ENCODE results near the gene ASB5.
"Not testable (repeated sequence)": the region's sequence is repeated elsewhere in the genome, so short reads cannot be mapped to it uniquely, and the experiment has no call there.

Gene ASB5

GRCh38 chr4:176212351-176212750 is 56.7 kb downstream of the ASB5 start:
- not testable (repeated sequence) for H3K27ac ChIP-seq (ENCODE audit: low read length); H3K9me3 ChIP-seq (ENCODE audit: control insufficient read depth in 1 of 2, low read length in 2 of 2)

DNA sequence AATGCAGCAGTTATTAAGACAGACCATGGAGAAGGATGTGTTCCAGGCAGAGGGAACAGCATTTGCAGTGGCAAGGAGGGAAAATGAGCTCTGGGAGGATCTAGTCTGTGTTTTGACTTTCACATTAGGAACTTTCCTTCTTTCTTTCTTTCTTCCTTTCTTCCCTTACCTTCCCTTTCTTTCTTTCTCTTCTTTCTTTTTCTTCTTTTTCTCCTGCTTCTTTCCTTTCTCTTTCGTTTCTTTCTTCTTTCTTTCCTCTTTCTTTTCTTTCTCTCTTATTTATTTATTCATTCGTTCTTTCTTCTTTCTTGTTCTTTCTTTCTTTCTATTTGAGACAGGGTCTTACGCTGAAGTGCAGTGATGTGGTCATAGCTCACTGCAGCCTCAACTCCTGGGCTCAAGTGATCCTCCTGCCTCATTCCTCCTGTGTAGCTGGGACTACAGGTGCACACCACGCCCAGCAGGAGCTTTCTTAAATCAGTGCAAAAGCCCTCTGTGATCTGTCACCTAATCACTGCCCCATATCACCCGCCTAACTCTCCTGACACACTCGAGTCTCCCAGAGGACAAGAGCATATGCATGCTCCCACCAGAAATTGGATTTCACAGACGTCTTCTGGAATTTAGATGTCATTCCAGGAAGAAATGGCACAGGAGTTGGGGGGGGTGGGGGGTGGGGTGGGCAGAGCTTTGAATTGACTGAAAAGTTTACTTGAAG is 58.3 kb downstream of the ASB5 start:
- no peak overlapping the region for H3K27ac ChIP-seq (ENCODE audit: low read length)
- H3K27me3 ChIP-seq (ENCODE audit: low read depth, low read length), result no peaks in the 10 kb centered on the region
- H3K36me3 ChIP-seq (ENCODE audit: control insufficient read depth in 1 of 2, insufficient read depth in 2 of 2, low read length in 2 of 2), result no peaks in the 10 kb centered on the region

More at GRCh38 chr4:176212351-176212750, 56.7 kb downstream of the ASB5 start:
- not testable (repeated sequence) for H3K36me3 ChIP-seq (ENCODE audit: control insufficient read depth in 1 of 2, insufficient read depth in 2 of 2, low read length in 2 of 2); H3K4me1 ChIP-seq (ENCODE audit: control insufficient read depth in 1 of 2, insufficient read depth in 2 of 2, low read length in 2 of 2); H3K4me3 ChIP-seq (ENCODE audit: low read depth in 1 of 2, low read length in 2 of 2); H3K27me3 ChIP-seq (ENCODE audit: low read depth, low read length)

GRCh38 chr4:176210101-176210500 is 58.9 kb downstream of the ASB5 start:
- Histone ChIP-seq H3K4me3 (ENCODE audit: low read depth in 1 of 2, low read length in 2 of 2) (no peak overlapping the region), H3K9me3 (ENCODE audit: control insufficient read depth in 1 of 2, low read length in 2 of 2) (no peaks in the 10 kb centered on the region), H3K27ac (ENCODE audit: low read length) (no peak overlapping the region), H3K4me1 (ENCODE audit: control insufficient read depth in 1 of 2, insufficient read depth in 2 of 2, low read length in 2 of 2) (no peaks in the 10 kb centered on the region), H3K36me3 (ENCODE audit: control insufficient read depth in 1 of 2, insufficient read depth in 2 of 2, low read length in 2 of 2) (no peaks in the 10 kb centered on the region), H3K27me3 (ENCODE audit: low read depth, low read length) (no peaks in the 10 kb centered on the region)

More for the DNA sequence above, 58.3 kb downstream of the ASB5 start:
- Histone ChIP-seq H3K9me3 (ENCODE audit: control insufficient read depth in 1 of 2, low read length in 2 of 2) (no peaks in the 10 kb centered on the region), H3K4me3 (ENCODE audit: low read depth in 1 of 2, low read length in 2 of 2) (no peak overlapping the region), H3K4me1 (ENCODE audit: control insufficient read depth in 1 of 2, insufficient read depth in 2 of 2, low read length in 2 of 2) (no peaks in the 10 kb centered on the region)

DNA sequence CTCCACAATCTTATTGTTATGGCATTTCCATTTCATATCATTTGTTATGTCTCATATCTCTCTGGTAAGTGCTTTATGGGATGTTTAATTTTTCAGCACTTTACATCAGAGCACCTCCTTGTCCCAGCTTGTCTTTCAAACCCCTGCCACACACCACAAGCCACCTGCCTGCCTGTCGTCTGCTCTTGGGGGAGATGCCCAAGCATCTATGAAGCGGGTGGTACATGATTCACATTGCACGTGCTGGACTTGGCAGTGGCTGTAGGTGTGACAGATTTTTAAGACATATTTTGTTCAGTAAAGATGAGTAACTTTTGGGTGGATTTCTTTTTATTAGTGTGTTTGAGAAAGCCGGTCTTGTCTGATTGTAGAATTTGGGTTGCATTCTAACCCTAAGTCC is 59.5 kb downstream of the ASB5 start:
- no peaks in the 10 kb centered on the region for H3K9me3 ChIP-seq (ENCODE audit: control insufficient read depth in 1 of 2, low read length in 2 of 2)
- H3K4me1 ChIP-seq (ENCODE audit: control insufficient read depth in 1 of 2, insufficient read depth in 2 of 2, low read length in 2 of 2), result no peaks in the 10 kb centered on the region
- no peaks in the 10 kb centered on the region for H3K27me3 ChIP-seq (ENCODE audit: low read depth, low read length)
- no peak overlapping the region for H3K4me3 ChIP-seq (ENCODE audit: low read depth in 1 of 2, low read length in 2 of 2)
- H3K27ac ChIP-seq (ENCODE audit: low read length), result no peak overlapping the region
- H3K36me3 ChIP-seq (ENCODE audit: control insufficient read depth in 1 of 2, insufficient read depth in 2 of 2, low read length in 2 of 2), result no peaks in the 10 kb centered on the region

- Histone ChIP-seq H3K4me3 (ENCODE audit: low read depth in 1 of 2, low read length in 2 of 2) (no peak overlapping the region), H3K4me1 (ENCODE audit: control insufficient read depth in 1 of 2, insufficient read depth in 2 of 2, low read length in 2 of 2) (no peaks in the 10 kb centered on the region), H3K36me3 (ENCODE audit: control insufficient read depth in 1 of 2, insufficient read depth in 2 of 2, low read length in 2 of 2) (no peaks in the 10 kb centered on the region), H3K27me3 (ENCODE audit: low read depth, low read length) (no peaks in the 10 kb centered on the region), H3K9me3 (ENCODE audit: control insufficient read depth in 1 of 2, low read length in 2 of 2) (no peaks in the 10 kb centered on the region), H3K27ac (ENCODE audit: low read length) (no peak overlapping the region)
Observed at GRCh38 chr4:176207839-176208238, 61.2 kb downstream of the ASB5 start.

DNA sequence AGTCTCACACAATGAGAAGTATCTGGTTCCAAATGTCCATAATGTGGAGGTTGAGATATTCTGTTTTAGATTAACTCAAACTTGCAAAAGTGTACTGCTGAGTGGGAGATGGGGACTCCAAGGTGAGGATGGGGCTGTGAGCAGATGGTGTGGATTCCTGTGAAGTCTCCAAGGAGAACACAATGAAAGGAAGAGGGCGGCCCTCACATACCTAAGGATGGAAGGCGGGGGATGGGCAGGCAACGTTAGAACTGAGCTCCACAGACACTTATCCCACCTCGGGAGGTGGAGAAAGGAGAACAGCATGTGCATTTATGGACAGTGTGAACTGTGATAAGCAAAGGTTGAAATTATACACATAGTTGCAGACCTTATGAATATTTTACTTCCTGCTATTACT is 63.7 kb downstream of the ASB5 start:
- H3K27ac ChIP-seq (ENCODE audit: low read length), result no peak overlapping the region
- no peaks in the 10 kb centered on the region for H3K9me3 ChIP-seq (ENCODE audit: control insufficient read depth in 1 of 2, low read length in 2 of 2)
- no peaks in the 10 kb centered on the region for H3K27me3 ChIP-seq (ENCODE audit: low read depth, low read length)
- no peak overlapping the region for H3K4me3 ChIP-seq (ENCODE audit: low read depth in 1 of 2, low read length in 2 of 2)
- H3K36me3 ChIP-seq (ENCODE audit: control insufficient read depth in 1 of 2, insufficient read depth in 2 of 2, low read length in 2 of 2), result no peaks in the 10 kb centered on the region
- no peaks in the 10 kb centered on the region for H3K4me1 ChIP-seq (ENCODE audit: control insufficient read depth in 1 of 2, insufficient read depth in 2 of 2, low read length in 2 of 2)

- peaks cover 0 to 4% of the 10 kb centered on the region in 2 donors for H3K4me1 ChIP-seq (ENCODE audit: control insufficient read depth in 1 of 2, insufficient read depth in 2 of 2, low read length in 2 of 2)
- no peaks in the 10 kb centered on the region for H3K36me3 ChIP-seq (ENCODE audit: control insufficient read depth in 1 of 2, insufficient read depth in 2 of 2, low read length in 2 of 2)
- no peaks in the 10 kb centered on the region for H3K9me3 ChIP-seq (ENCODE audit: control insufficient read depth in 1 of 2, low read length in 2 of 2)
- H3K27ac ChIP-seq (ENCODE audit: low read length), result no peak overlapping the region
- no peaks in the 10 kb centered on the region for H3K27me3 ChIP-seq (ENCODE audit: low read depth, low read length)
- no peak overlapping the region for H3K4me3 ChIP-seq (ENCODE audit: low read depth in 1 of 2, low read length in 2 of 2)
Observed at GRCh38 chr4:176198316-176198903, 70.6 kb downstream of the ASB5 start.

DNA sequence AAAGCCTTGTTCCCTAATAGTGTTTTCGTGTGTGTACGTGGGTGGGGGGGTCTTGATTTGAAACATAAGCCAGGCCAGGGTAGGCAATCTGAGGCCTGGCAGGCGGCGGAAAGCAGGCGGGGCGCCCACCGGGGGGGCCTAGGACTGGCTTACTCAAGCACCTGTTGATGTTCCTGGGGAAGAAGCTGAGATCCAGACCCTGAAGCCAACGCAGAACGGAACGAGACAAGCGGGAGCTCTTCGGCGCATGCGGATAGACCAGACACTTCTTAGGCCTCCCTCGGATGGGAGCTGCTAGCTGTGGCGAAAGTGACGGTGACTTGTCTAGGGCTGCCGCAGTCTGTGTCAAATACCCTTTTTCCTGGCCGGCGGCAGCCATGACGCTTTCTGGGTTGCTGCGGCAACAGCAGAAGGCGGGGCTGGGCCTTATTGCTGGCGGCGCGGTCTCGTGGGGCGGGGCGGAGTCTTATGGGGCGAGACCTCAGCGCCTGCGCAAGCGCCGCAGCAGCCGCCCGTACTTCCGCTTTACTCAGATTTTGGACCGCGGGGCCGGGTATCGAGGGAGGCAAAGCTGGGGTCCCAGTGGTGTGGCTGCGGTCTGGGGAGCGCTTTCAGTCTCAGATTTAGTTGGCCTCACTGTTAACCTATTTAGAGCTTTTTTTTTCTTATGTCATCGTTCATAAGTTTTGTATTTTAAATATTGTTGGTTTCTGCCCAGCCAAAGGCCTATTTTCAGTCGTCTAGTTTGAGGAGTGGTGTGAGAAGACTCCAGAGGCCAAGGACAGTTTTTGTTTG is 73.6 kb downstream of the ASB5 start, which contains the start of gene SPATA4:
Gene SPATA4 (minus strand): TSS at position 402 of the 795 bp plus-strand sequence. CDS start 23 bp downstream, at position 379.
- H3K27me3 ChIP-seq (ENCODE audit: low read depth, low read length), result no peaks in the 10 kb centered on the region
- peak within 1 kb of the TSS; percentile 81 for H3K27ac ChIP-seq (ENCODE audit: low read length)
- peak within 1 kb of the TSS; percentile 79 to 88 for H3K4me3 ChIP-seq (ENCODE audit: low read depth in 1 of 2, low read length in 2 of 2)
- peaks cover 0 to 4% of the 10 kb centered on the region in 2 donors for H3K4me1 ChIP-seq (ENCODE audit: control insufficient read depth in 1 of 2, insufficient read depth in 2 of 2, low read length in 2 of 2)
- H3K36me3 ChIP-seq (ENCODE audit: control insufficient read depth in 1 of 2, insufficient read depth in 2 of 2, low read length in 2 of 2), result no peaks in the 10 kb centered on the region
- no peaks in the 10 kb centered on the region for H3K9me3 ChIP-seq (ENCODE audit: control insufficient read depth in 1 of 2, low read length in 2 of 2)

DNA sequence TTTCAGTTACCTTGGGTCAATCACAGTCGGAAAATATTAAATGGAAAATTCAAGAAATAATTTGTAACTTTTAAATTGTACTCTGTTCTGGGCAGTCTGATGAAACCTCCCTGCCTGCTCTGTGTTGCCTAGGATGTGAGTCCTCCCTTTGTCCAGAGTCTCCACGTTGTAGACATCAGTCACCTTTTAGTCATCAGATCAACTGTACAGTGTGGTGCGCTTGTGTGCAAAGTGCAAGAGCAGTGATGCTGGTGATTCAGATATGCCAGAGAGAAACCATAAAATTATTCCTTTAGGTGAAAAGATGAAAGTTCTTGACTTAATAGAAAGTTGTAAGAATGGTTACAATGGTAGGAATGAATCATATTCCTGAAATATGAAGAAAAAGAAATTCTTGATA is 75.1 kb downstream of the ASB5 start:
- Histone ChIP-seq H3K9me3 (ENCODE audit: control insufficient read depth in 1 of 2, low read length in 2 of 2) (no peaks in the 10 kb centered on the region), H3K4me1 (ENCODE audit: control insufficient read depth in 1 of 2, insufficient read depth in 2 of 2, low read length in 2 of 2) (peaks cover 0 to 4% of the 10 kb centered on the region in 2 donors), H3K36me3 (ENCODE audit: control insufficient read depth in 1 of 2, insufficient read depth in 2 of 2, low read length in 2 of 2) (no peaks in the 10 kb centered on the region), H3K27me3 (ENCODE audit: low read depth, low read length) (no peaks in the 10 kb centered on the region), H3K27ac (ENCODE audit: low read length) (no peak overlapping the region), H3K4me3 (ENCODE audit: low read depth in 1 of 2, low read length in 2 of 2) (no peak overlapping the region)

- Histone ChIP-seq H3K4me1 (ENCODE audit: control insufficient read depth in 1 of 2, insufficient read depth in 2 of 2, low read length in 2 of 2) (peaks cover 0 to 4% of the 10 kb centered on the region in 2 donors), H3K27ac (ENCODE audit: low read length) (peak overlapping the region; percentile 47), H3K27me3 (ENCODE audit: low read depth, low read length) (no peaks in the 10 kb centered on the region)
Observed at GRCh38 chr4:176193126-176193525, 75.9 kb downstream of the ASB5 start.

DNA sequence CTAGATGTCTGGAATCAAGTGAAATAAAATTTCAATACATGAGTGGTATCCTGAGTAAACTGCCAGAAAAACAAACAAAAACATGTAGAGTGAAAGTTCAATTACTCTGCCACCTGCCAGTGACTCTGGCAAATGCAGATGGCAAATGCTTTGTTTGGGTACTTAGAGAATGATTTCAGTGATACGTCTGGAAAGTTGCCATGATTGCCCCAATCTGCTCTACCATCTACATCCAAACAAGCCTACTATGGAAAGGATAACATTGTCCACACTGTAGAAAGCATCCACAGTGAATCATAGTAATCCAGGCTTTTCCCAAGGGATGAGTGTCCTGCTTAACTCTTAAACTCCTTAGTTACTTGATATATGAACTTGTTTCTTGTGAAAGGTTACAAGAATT is 77.0 kb downstream of the ASB5 start:
- Histone ChIP-seq H3K9me3 (ENCODE audit: control insufficient read depth in 1 of 2, low read length in 2 of 2) (no peaks in the 10 kb centered on the region), H3K36me3 (ENCODE audit: control insufficient read depth in 1 of 2, insufficient read depth in 2 of 2, low read length in 2 of 2) (no peaks in the 10 kb centered on the region), H3K27me3 (ENCODE audit: low read depth, low read length) (no peaks in the 10 kb centered on the region), H3K4me1 (ENCODE audit: control insufficient read depth in 1 of 2, insufficient read depth in 2 of 2, low read length in 2 of 2) (peaks cover 0 to 4% of the 10 kb centered on the region in 2 donors), H3K4me3 (ENCODE audit: low read depth in 1 of 2, low read length in 2 of 2) (no peak overlapping the region), H3K27ac (ENCODE audit: low read length) (no peak overlapping the region)

More at GRCh38 chr4:176193126-176193525, 75.9 kb downstream of the ASB5 start:
- Histone ChIP-seq H3K9me3 (ENCODE audit: control insufficient read depth in 1 of 2, low read length in 2 of 2) (no peaks in the 10 kb centered on the region), H3K36me3 (ENCODE audit: control insufficient read depth in 1 of 2, insufficient read depth in 2 of 2, low read length in 2 of 2) (no peaks in the 10 kb centered on the region), H3K4me3 (ENCODE audit: low read depth in 1 of 2, low read length in 2 of 2) (no peak overlapping the region)
